Measurements from ENCODE around the gene SPEF2.

The SPEF2 gene

GRCh38 chr5:35856765-35857351 is 239.2 kb downstream of the SPEF2 start, which contains the start of gene IL7R:
Gene IL7R, plus strand, starts transcription at chr5:35856891. Its CDS starts 87 bp downstream, at chr5:35856978.
- no peak for DNase-seq (ENCODE audit: low read depth)

GRCh38 chr5:35857606-35858205 is 240.0 kb downstream of the SPEF2 start:
- peak; percentile 10 for DNase-seq (ENCODE audit: low read depth)

GRCh38 chr5:35859101-35859661 is 241.5 kb downstream of the SPEF2 start:
- no peak for DNase-seq (ENCODE audit: low read depth)

- DNase-seq (ENCODE audit: low read depth), result no peak
Observed at GRCh38 chr5:35860686-35861085, 243.0 kb downstream of the SPEF2 start.

- DNase-seq (ENCODE audit: low read depth), result no peak
Observed at GRCh38 chr5:35861718-35862117, 244.1 kb downstream of the SPEF2 start.

- DNase-seq (ENCODE audit: low read depth), result no peak
Observed at GRCh38 chr5:35862126-35862525, 244.5 kb downstream of the SPEF2 start.

- DNase-seq (ENCODE audit: low read depth), result no peak
Observed at GRCh38 chr5:35863159-35863558, 245.5 kb downstream of the SPEF2 start.

Data from fibroblast of the conjunctiva (primary cell).